Endodermal cell (in vitro differentiated cells): Measurements from ENCODE around the gene PDGFA. TPM values are rescaled to one million over a fixed set of nuclear protein-coding genes. Genes with fewer than 3 reads are reported as not detected.
A peak's percentile ranks its signal among the peaks of the same experiment; 100 is the strongest.

Source experiments
- DNase-seq: peaks from one replicate; pipeline ENCODE4 v3.0.0-alpha.2; 2017
- H3K27ac ChIP-seq: 2 replicates; pipeline ENCODE4 v1.5.1; 2013; ENCODE audit warnings: mild to moderate bottlenecking, low read depth, low read length, moderate library complexity
- H3K27me3 ChIP-seq: 2 replicates; pipeline ENCODE4 v1.6.1; 2013; ENCODE audit warnings: mild to moderate bottlenecking, low read length, moderate library complexity; ENCODE audit not compliant: insufficient read depth, control insufficient read depth, poor library complexity, severe bottlenecking
- H3K36me3 ChIP-seq: 2 replicates; pipeline ENCODE4 v1.7.0; 2013; ENCODE audit warnings: mild to moderate bottlenecking, low read length, moderate library complexity; ENCODE audit not compliant: control insufficient read depth, insufficient read depth
- H3K4me1 ChIP-seq: one replicate; pipeline ENCODE4 v1.7.0; 2013; ENCODE audit warnings: low read length; ENCODE audit not compliant: control insufficient read depth, insufficient read depth
- H3K4me3 ChIP-seq: 2 replicates; pipeline ENCODE4 v1.5.1; 2013; ENCODE audit warnings: mild to moderate bottlenecking, low read length, moderate library complexity
- H3K9ac ChIP-seq: 2 replicates; pipeline ENCODE4 v1.6.1; 2013; ENCODE audit warnings: mild to moderate bottlenecking, low read length, moderate library complexity; ENCODE audit not compliant: poor library complexity, severe bottlenecking; ENCODE audit errors: extremely low read depth
- H3K9me3 ChIP-seq: 2 replicates; pipeline ENCODE4 v1.6.1; 2013; ENCODE audit warnings: mild to moderate bottlenecking, low read length, moderate library complexity; ENCODE audit not compliant: control insufficient read depth
- H3K27ac Mint-ChIP-seq: 2 replicates; pipeline ENCODE4 v1.8.0; 2020; ENCODE audit warnings: mixed read lengths
- H3K27me3 Mint-ChIP-seq: 2 replicates; pipeline ENCODE4 v1.8.0; 2021; ENCODE audit warnings: mild to moderate bottlenecking, mixed read lengths; ENCODE audit not compliant: insufficient read depth
- H3K36me3 Mint-ChIP-seq: 2 replicates; pipeline ENCODE4 v1.8.0; 2020; ENCODE audit warnings: low read depth, mixed read lengths
- H3K4me1 Mint-ChIP-seq: 2 replicates; pipeline ENCODE4 v1.8.0; 2020; ENCODE audit warnings: mixed read lengths
- H3K4me3 Mint-ChIP-seq: 2 replicates; pipeline ENCODE4 v1.8.0; 2020; ENCODE audit warnings: mild to moderate bottlenecking, moderate library complexity, mixed read lengths
- H3K9me3 Mint-ChIP-seq: 2 replicates; pipeline ENCODE4 v1.8.0; 2020; ENCODE audit warnings: mild to moderate bottlenecking, mixed read lengths
- CTCF ChIP-seq: fragments of 200-600 bp; sonication (generic); conservative IDR thresholded peaks from 2 replicates; pipeline ENCODE4 v1.5.0; 2021; ENCODE audit warnings: antibody characterized with exemption, mild to moderate bottlenecking
- WGBS, 2 experiments: methylation state at CpG; one replicate each; pipeline versions ENCODE4 v1.1.5 to v1.1.7; 2013; ENCODE audit warnings: missing lambda C conversion rate in 2 of 2, mixed read lengths in 1 of 2; ENCODE audit not compliant: insufficient coverage in 1 of 2, insufficient read length in 1 of 2; 5-methylcytosine and 5-hydroxymethylcytosine counted together
- total RNA-seq, 2 donors: library from RNA; stranded (reverse); fragmentation: NEBNext Ultra II Directional in 1 of 2; extraction: Animal tissue kit (Norgen Biotek cat#: 25700) in 1 of 2; gene quantifications; 2 replicates in 1 of 2; 3 replicates in 1 of 2; pipeline ENCODE4 v1.2.1, GENCODE V29; 2021

Gene PDGFA
- total RNA-seq, 2 donors from 2014 or later, result 11.9 to 24.1 TPM

GRCh38 chr7:513521-514166 is 6.0 kb downstream of the PDGFA start:
- WGBS, 2 experiments, result 89 to 93% methylated on average over 14 to 20 of the region's 20 CpGs
- Histone ChIP-seq H3K9me3 (no peaks in the 10 kb centered on the region), H3K9ac (no peak overlapping the region), H3K4me1 (no peaks in the 10 kb centered on the region), H3K27me3 (peaks cover 49% of the 10 kb centered on the region), H3K4me3 (no peak overlapping the region), H3K27ac (no peak overlapping the region), H3K36me3 (no peaks in the 10 kb centered on the region)
- Mint-ChIP-seq H3K9me3 (no peaks in the 10 kb centered on the region), H3K27ac (no peak overlapping the region), H3K27me3 (peaks cover 4% of the 10 kb centered on the region), H3K4me1 (peaks cover 11% of the 10 kb centered on the region), H3K36me3 (peaks cover 6% of the 10 kb centered on the region), H3K4me3 (no peak overlapping the region)
- DNase-seq, result no peak
- peak; percentile 21 for TF ChIP-seq CTCF

- H3K27ac Mint-ChIP-seq, result peak overlapping the region; percentile 64
Observed at GRCh38 chr7:512541-513311, 6.9 kb downstream of the PDGFA start.

GRCh38 chr7:512146-512510 is 7.5 kb downstream of the PDGFA start:
- no peaks in the 10 kb centered on the region for H3K27me3 Mint-ChIP-seq
- H3K4me1 ChIP-seq, result no peaks in the 10 kb centered on the region
- peaks cover 7% of the 10 kb centered on the region for H3K36me3 Mint-ChIP-seq
- DNase-seq, result no peak
- no peak overlapping the region for H3K27ac ChIP-seq
- no peaks in the 10 kb centered on the region for H3K9me3 ChIP-seq
- no peak for TF ChIP-seq CTCF
- no peaks in the 10 kb centered on the region for H3K9me3 Mint-ChIP-seq
- no peak overlapping the region for H3K4me3 ChIP-seq
- WGBS, 2 experiments, result 91 to 97% methylated on average over 5 to 19 of the region's 19 CpGs
- peak overlapping the region; percentile 64 for H3K27ac Mint-ChIP-seq
- no peak overlapping the region for H3K9ac ChIP-seq
- H3K27me3 ChIP-seq, result peaks cover 35% of the 10 kb centered on the region
- no peak overlapping the region for H3K4me3 Mint-ChIP-seq
- H3K36me3 ChIP-seq, result no peaks in the 10 kb centered on the region
- peaks cover 11% of the 10 kb centered on the region for H3K4me1 Mint-ChIP-seq

More at GRCh38 chr7:512541-513311, 6.9 kb downstream of the PDGFA start:
- H3K36me3 ChIP-seq, result no peaks in the 10 kb centered on the region
- H3K36me3 Mint-ChIP-seq, result peaks cover 7% of the 10 kb centered on the region
- no peaks in the 10 kb centered on the region for H3K9me3 Mint-ChIP-seq
- H3K9me3 ChIP-seq, result no peaks in the 10 kb centered on the region
- no peak overlapping the region for H3K4me3 ChIP-seq
- H3K4me1 Mint-ChIP-seq, result peaks cover 11% of the 10 kb centered on the region
- WGBS, 2 experiments, result 87 to 91% methylated on average over 22 to 32 of the region's 32 CpGs
- DNase-seq, result no peak
- H3K27me3 Mint-ChIP-seq, result peaks cover 2% of the 10 kb centered on the region
- TF ChIP-seq CTCF, result no peak
- no peaks in the 10 kb centered on the region for H3K4me1 ChIP-seq
- H3K9ac ChIP-seq, result no peak overlapping the region
- no peak overlapping the region for H3K27ac ChIP-seq
- H3K27me3 ChIP-seq, result peaks cover 40% of the 10 kb centered on the region
- no peak overlapping the region for H3K4me3 Mint-ChIP-seq
